Thoracic aorta (tissue), 2 donors: ENCODE measurements around the gene CD48. TPM values are rescaled to one million over a fixed set of nuclear protein-coding genes. Genes with fewer than 3 reads are reported as not detected.

Source experiments
- ATAC-seq: fragments of 150-250 bp; one replicate; pipeline ENCODE4 v1.8.0; 2017; ENCODE audit warnings: low read depth; ENCODE audit not compliant: insufficient number of reproducible peaks, low FRiP score
- DNase-seq: peaks from one replicate; pipeline ENCODE4 v3.0.0-alpha.2; 2020; ENCODE audit warnings: low spot score
- H3K27ac ChIP-seq, 2 donors: fragments of 200-600 bp; sonication (generic); 1 replicate in 1 of 2; 2 replicates in 1 of 2; pipeline ENCODE4 v1.5.1; 2016; ENCODE audit warnings: mild to moderate bottlenecking in 2 of 2, moderate library complexity in 2 of 2
- H3K27me3 ChIP-seq: fragments of 200-600 bp; sonication (generic); replicated peaks from 2 replicates; pipeline ENCODE4 v1.6.0; 2016; ENCODE audit warnings: mild to moderate bottlenecking; ENCODE audit not compliant: insufficient read depth
- H3K36me3 ChIP-seq: fragments of 200-600 bp; sonication (generic); one replicate; pipeline ENCODE4 v1.5.1; 2016
- H3K4me1 ChIP-seq, 2 donors: fragments of 200-600 bp; sonication (generic); 1 replicate in 1 of 2; 2 replicates in 1 of 2; pipeline versions ENCODE4 v1.5.1 to v1.6.0; 2016; ENCODE audit warnings: low read depth in 2 of 2, mild to moderate bottlenecking in 1 of 2; ENCODE audit not compliant: control insufficient read depth in 1 of 2
- H3K4me3 ChIP-seq: fragments of 200-600 bp; sonication (generic); 2 replicates; pipeline ENCODE4 v1.5.1; 2016; ENCODE audit warnings: mild to moderate bottlenecking
- H3K9me3 ChIP-seq: fragments of 200-600 bp; sonication (generic); 2 replicates; pipeline ENCODE4 v1.5.1; 2016
- CTCF ChIP-seq: fragments of 200-600 bp; sonication (generic); IDR thresholded peaks from one replicate; pipeline ENCODE4 v1.5.1; 2019; ENCODE audit warnings: antibody characterized with exemption
- total RNA-seq, 2 donors: library from RNA; depleted of rRNA; stranded (reverse); fragments of >200 nt; gene quantifications; one replicate each; pipeline versions ENCODE4 v1.1.0 to v1.2.3, GENCODE V29; 2016

CD48 gene
- total RNA-seq, 2 donors from 2014 or later, result 9.0 to 9.9 TPM

- Histone ChIP-seq H3K36me3 (no peaks in the 10 kb centered on the region), H3K4me3 (no peak overlapping the region), H3K9me3 (no peaks in the 10 kb centered on the region), H3K4me1 (no peaks in the 10 kb centered on the region), H3K27me3 (no peaks in the 10 kb centered on the region), H3K27ac (no peak overlapping the region)
- TF ChIP-seq CTCF, result no peak
- DNase-seq (no peak), ATAC-seq (no peak)
Observed at GRCh38 chr1:160750608-160751007, 39.0 kb upstream of the CD48 start.

GRCh38 chr1:160748878-160749269 lies 37.3 kb upstream of the CD48 start:
- no peak for TF ChIP-seq CTCF
- H3K27ac ChIP-seq, result no peak overlapping the region
- ATAC-seq, result no peak

GRCh38 chr1:160748181-160748877 lies 36.7 kb upstream of the CD48 start:
- H3K27ac ChIP-seq, result no peak overlapping the region
- no peaks in the 10 kb centered on the region for H3K27me3 ChIP-seq
- DNase-seq (no peak), ATAC-seq (no peak)
- no peak for TF ChIP-seq CTCF
- no peak overlapping the region for H3K4me3 ChIP-seq
- H3K36me3 ChIP-seq, result no peaks in the 10 kb centered on the region
- no peaks in the 10 kb centered on the region for H3K4me1 ChIP-seq
- H3K9me3 ChIP-seq, result no peaks in the 10 kb centered on the region

More at GRCh38 chr1:160748878-160749269, 37.3 kb upstream of the CD48 start:
- Histone ChIP-seq H3K36me3 (no peaks in the 10 kb centered on the region), H3K4me1 (no peaks in the 10 kb centered on the region), H3K9me3 (no peaks in the 10 kb centered on the region), H3K27me3 (no peaks in the 10 kb centered on the region), H3K4me3 (no peak overlapping the region)
- no peak for DNase-seq

GRCh38 chr1:160747717-160748116 lies 36.1 kb upstream of the CD48 start:
- no peak for TF ChIP-seq CTCF
- H3K4me3 ChIP-seq, result no peak overlapping the region
- H3K4me1 ChIP-seq, result no peaks in the 10 kb centered on the region
- no peak overlapping the region for H3K27ac ChIP-seq
- ATAC-seq (no peak), DNase-seq (no peak)
- no peaks in the 10 kb centered on the region for H3K9me3 ChIP-seq
- no peaks in the 10 kb centered on the region for H3K27me3 ChIP-seq
- H3K36me3 ChIP-seq, result no peaks in the 10 kb centered on the region

- H3K36me3 ChIP-seq, result no peaks in the 10 kb centered on the region
- H3K4me3 ChIP-seq, result no peak overlapping the region
- ATAC-seq (no peak), DNase-seq (no peak)
- no peaks in the 10 kb centered on the region for H3K4me1 ChIP-seq
- no peak overlapping the region for H3K27ac ChIP-seq
- H3K9me3 ChIP-seq, result no peaks in the 10 kb centered on the region
- no peaks in the 10 kb centered on the region for H3K27me3 ChIP-seq
- TF ChIP-seq CTCF, result no peak
Observed at GRCh38 chr1:160746836-160747500, 35.3 kb upstream of the CD48 start.
